GM19395 (cell line): ENCODE results near the gene IRAK1.

Experiments used
- ATAC-seq: cut with Tn5 transposase; IDR thresholded peaks from one replicate; pipeline ENCODE4 v1.9.1; 2021; ENCODE audit warnings: mild to moderate bottlenecking, moderate library complexity; ENCODE audit not compliant: unreplicated experiment

The IRAK1 gene

GRCh38 chrX:154043003-154043763 is 23.5 kb upstream of the IRAK1 start:
- no peak for ATAC-seq

GRCh38 chrX:154040863-154041262 is 21.2 kb upstream of the IRAK1 start:
- ATAC-seq = no peak

GRCh38 chrX:154040307-154040756 is 20.6 kb upstream of the IRAK1 start:
- no peak for ATAC-seq

GRCh38 chrX:154039577-154039976 is 19.9 kb upstream of the IRAK1 start:
- ATAC-seq = no peak

- ATAC-seq = no peak
Measured at GRCh38 chrX:154038656-154039055, 19.0 kb upstream of the IRAK1 start.

- ATAC-seq = no peak
Measured at GRCh38 chrX:154037754-154038153, 18.1 kb upstream of the IRAK1 start.

- ATAC-seq = no peak
Measured at GRCh38 chrX:154036513-154036912, 16.8 kb upstream of the IRAK1 start.

- no peak for ATAC-seq
Measured at GRCh38 chrX:154033848-154034247, 14.1 kb upstream of the IRAK1 start.

GRCh38 chrX:154032653-154033052 is 13.0 kb upstream of the IRAK1 start:
- ATAC-seq = no peak

GRCh38 chrX:154032160-154032559 is 12.5 kb upstream of the IRAK1 start:
- no peak for ATAC-seq

- ATAC-seq = no peak
Measured at GRCh38 chrX:154030715-154031305, 11.1 kb upstream of the IRAK1 start.

GRCh38 chrX:154030266-154030665 is 10.6 kb upstream of the IRAK1 start:
- ATAC-seq = no peak

- no peak for ATAC-seq
Measured at GRCh38 chrX:154029439-154029838, 9.7 kb upstream of the IRAK1 start.

GRCh38 chrX:154028502-154029184 is 8.9 kb upstream of the IRAK1 start:
- no peak for ATAC-seq

- no peak for ATAC-seq
Measured at GRCh38 chrX:154027986-154028385, 8.3 kb upstream of the IRAK1 start.

- no peak for ATAC-seq
Measured at GRCh38 chrX:154027022-154027402, 7.3 kb upstream of the IRAK1 start.

- ATAC-seq = no peak
Measured at GRCh38 chrX:154026136-154027021, 6.7 kb upstream of the IRAK1 start.

- no peak for ATAC-seq
Measured at GRCh38 chrX:154025230-154025629, 5.5 kb upstream of the IRAK1 start.

GRCh38 chrX:154024271-154024670 is 4.6 kb upstream of the IRAK1 start:
- no peak for ATAC-seq

GRCh38 chrX:154023276-154024000 is 3.7 kb upstream of the IRAK1 start:
- no peak for ATAC-seq
